ENCODE measurements around the gene TMEM79. TPM values are rescaled to one million over a fixed set of nuclear protein-coding genes. Genes with fewer than 3 reads are reported as not detected.

The TMEM79 gene
- total and polyA plus RNA-seq, 2 experiments from 2014 or later: 1.8 to 3.8 TPM

DNA sequence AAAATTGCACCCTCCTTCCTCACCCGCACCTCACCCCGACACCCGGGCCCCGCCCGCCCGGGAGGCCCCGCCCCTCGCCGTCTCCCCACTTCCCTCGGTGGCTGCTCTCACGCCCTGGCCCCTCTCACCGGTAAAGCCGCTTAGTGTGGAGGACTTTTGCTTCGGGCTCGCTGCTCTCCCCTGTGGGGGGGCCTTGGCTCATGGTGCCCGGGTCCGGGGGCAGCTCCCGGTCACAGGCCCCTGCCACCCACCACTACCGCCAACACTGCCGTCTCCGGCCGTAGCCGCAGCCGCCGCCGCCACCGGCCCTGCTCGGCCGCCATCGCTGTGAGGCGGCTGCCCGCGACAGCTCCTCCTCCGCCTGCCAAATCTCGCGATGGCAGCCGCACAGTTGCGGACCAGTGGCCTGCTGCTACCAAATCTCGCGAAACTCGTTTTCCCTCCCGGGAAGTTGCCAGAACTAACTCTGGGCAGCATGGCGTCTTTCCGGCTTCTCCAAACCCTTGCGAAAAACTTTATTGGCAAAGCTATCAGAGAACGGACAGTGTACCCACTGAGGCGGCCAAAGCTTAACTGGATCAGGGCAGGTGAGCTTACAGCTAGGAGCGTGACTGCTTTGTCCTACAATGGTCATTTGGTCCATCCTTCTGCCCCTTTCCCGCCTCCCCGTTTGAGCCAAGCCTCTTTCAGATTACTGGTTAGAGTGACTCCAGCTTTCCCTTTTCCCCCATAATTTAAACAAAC lies 1.5 kb upstream of the TMEM79 start, which contains the start of gene SMG5:
Gene SMG5, minus strand, starts transcription at position 347 of the 744 bp plus-strand sequence. Its CDS starts 145 bp downstream, at position 202.
- in situ Hi-C loops (cut with MboI): no loop called here
- DNase-seq: peak; percentile 99
- Histone ChIP-seq H3F3A (ENCODE audit: insufficient read depth) (peaks cover 30% of the 10 kb centered on the region), H3K4me2 (ENCODE audit: unreplicated experiment) (peak within 1 kb of the TSS; percentile 89), H3K36me3 (ENCODE audit: low read depth) (peaks cover 4% of the 10 kb centered on the region; the same call in 1 of the 2 replicates), H3K9me2 (ENCODE audit: insufficient read depth) (no peaks in the 10 kb centered on the region), H2AFZ (peak within 1 kb of the TSS; percentile 88), H3K4me1 (ENCODE audit: insufficient read depth) (peaks cover 32% of the 10 kb centered on the region), H4K20me1 (ENCODE audit: insufficient read depth) (peaks cover 4% of the 10 kb centered on the region; the same call in 1 of the 2 replicates), H3K27ac (peak within 1 kb of the TSS; percentile 80), H3K27me3 (replicated peaks; ENCODE audit: insufficient read depth) (no peaks in the 10 kb centered on the region), H3K4me3 (peak within 1 kb of the TSS; percentile 94), H3K9me3 (ENCODE audit: low read depth) (no peaks in the 10 kb centered on the region), H3K79me2 (ENCODE audit: insufficient read depth) (peaks cover 57% of the 10 kb centered on the region), H3K9ac (peak within 1 kb of the TSS; percentile 93)
- TF ChIP-seq EZH2phosphoT487 (IDR thresholded peaks at IDR 0.05; ENCODE audit: insufficient read depth, low read depth) (no peak), EZH2 (IDR thresholded peaks at IDR 0.05; ENCODE audit: insufficient read depth, poor library complexity, severe bottlenecking) (no peak)
- 1% methylated on average over 49 to 50 of the region's 50 CpGs for WGBS, 2 experiments (ENCODE audit: low coverage in 1 of 2, low lambda C conversion rate in 2 of 2, missing lambda C conversion rate in 2 of 2)

GRCh38 chr1:156283521-156283920 lies 604 bp upstream of the TMEM79 start:
- peak overlapping the region; percentile 80 for H3K27ac ChIP-seq
- peaks cover 1% of the 10 kb centered on the region; the same call in 1 of the 2 replicates for H3K36me3 ChIP-seq (ENCODE audit: low read depth)
- peak overlapping the region; percentile 93 for H3K9ac ChIP-seq
- no peak for TF ChIP-seq EZH2phosphoT487 (IDR thresholded peaks at IDR 0.05; ENCODE audit: insufficient read depth, low read depth)
- TF ChIP-seq EZH2 (IDR thresholded peaks at IDR 0.05; ENCODE audit: insufficient read depth, poor library complexity, severe bottlenecking): no peak
- H3F3A ChIP-seq (ENCODE audit: insufficient read depth): peaks cover 30% of the 10 kb centered on the region
- peak overlapping the region; percentile 94 for H3K4me3 ChIP-seq
- H3K4me1 ChIP-seq (ENCODE audit: insufficient read depth): peaks cover 32% of the 10 kb centered on the region
- peaks cover 4% of the 10 kb centered on the region; the same call in 1 of the 2 replicates for H4K20me1 ChIP-seq (ENCODE audit: insufficient read depth)
- no peaks in the 10 kb centered on the region for H3K9me2 ChIP-seq (ENCODE audit: insufficient read depth)
- no peaks in the 10 kb centered on the region for H3K27me3 ChIP-seq (replicated peaks; ENCODE audit: insufficient read depth)
- WGBS, 2 experiments (ENCODE audit: low coverage in 1 of 2, low lambda C conversion rate in 2 of 2, missing lambda C conversion rate in 2 of 2): 51 to 71% methylated on average over 1 of the region's 1 CpG
- no peak for DNase-seq
- in situ Hi-C loops (cut with MboI): no loop called here
- peaks cover 51% of the 10 kb centered on the region for H3K79me2 ChIP-seq (ENCODE audit: insufficient read depth)
- peak overlapping the region; percentile 89 for H3K4me2 ChIP-seq (ENCODE audit: unreplicated experiment)
- H3K9me3 ChIP-seq (ENCODE audit: low read depth): no peaks in the 10 kb centered on the region
- H2AFZ ChIP-seq: peak overlapping the region; percentile 88

DNA sequence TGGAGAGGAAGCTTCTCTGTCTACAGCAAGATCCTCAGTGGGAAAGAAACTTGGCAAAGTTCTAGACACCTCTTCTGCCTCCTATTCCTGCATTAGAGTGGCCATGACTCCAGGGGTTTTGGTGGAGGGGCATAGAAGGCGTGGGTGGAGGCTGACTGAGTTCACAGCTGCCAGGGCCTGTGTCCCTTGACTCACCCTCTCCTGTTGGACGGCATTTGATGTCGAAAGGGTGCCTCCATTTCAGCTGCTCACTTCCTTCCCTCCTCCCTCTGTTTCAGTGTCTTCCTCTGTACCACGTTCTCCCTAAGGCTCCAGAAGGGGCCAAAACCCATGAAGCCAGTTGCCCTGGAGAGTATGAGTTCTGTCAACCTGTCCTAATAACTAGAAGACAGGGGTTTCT lies 632 bp downstream of the TMEM79 start:
- no peaks in the 10 kb centered on the region for H3K27me3 ChIP-seq (replicated peaks; ENCODE audit: insufficient read depth)
- whole genome bisulfite sequencing, 2 experiments (ENCODE audit: low coverage in 1 of 2, low lambda C conversion rate in 2 of 2, missing lambda C conversion rate in 2 of 2): 19 to 27% methylated on average over 4 of the region's 4 CpGs
- H3K9ac ChIP-seq: no peak overlapping the region
- no peaks in the 10 kb centered on the region for H3K9me3 ChIP-seq (ENCODE audit: low read depth)
- H3K36me3 ChIP-seq (ENCODE audit: low read depth): peaks cover 7% of the 10 kb centered on the region; the same call in 1 of the 2 replicates
- H3F3A ChIP-seq (ENCODE audit: insufficient read depth): peaks cover 30% of the 10 kb centered on the region
- H3K4me1 ChIP-seq (ENCODE audit: insufficient read depth): peaks cover 32% of the 10 kb centered on the region
- H3K4me3 ChIP-seq: no peak overlapping the region
- DNase-seq: peak; percentile 74
- peaks cover 4% of the 10 kb centered on the region; the same call in 1 of the 2 replicates for H4K20me1 ChIP-seq (ENCODE audit: insufficient read depth)
- peak overlapping the region; percentile 23 for H3K4me2 ChIP-seq (ENCODE audit: unreplicated experiment)
- peaks cover 51% of the 10 kb centered on the region for H3K79me2 ChIP-seq (ENCODE audit: insufficient read depth)
- peak overlapping the region; percentile 61 for H3K27ac ChIP-seq
- no peak for TF ChIP-seq EZH2 (IDR thresholded peaks at IDR 0.05; ENCODE audit: insufficient read depth, poor library complexity, severe bottlenecking)
- no peaks in the 10 kb centered on the region for H3K9me2 ChIP-seq (ENCODE audit: insufficient read depth)
- in situ Hi-C loops (cut with MboI): no loop called here
- H2AFZ ChIP-seq: peak overlapping the region; percentile 37; the same call in 1 of the 2 replicates

DNA sequence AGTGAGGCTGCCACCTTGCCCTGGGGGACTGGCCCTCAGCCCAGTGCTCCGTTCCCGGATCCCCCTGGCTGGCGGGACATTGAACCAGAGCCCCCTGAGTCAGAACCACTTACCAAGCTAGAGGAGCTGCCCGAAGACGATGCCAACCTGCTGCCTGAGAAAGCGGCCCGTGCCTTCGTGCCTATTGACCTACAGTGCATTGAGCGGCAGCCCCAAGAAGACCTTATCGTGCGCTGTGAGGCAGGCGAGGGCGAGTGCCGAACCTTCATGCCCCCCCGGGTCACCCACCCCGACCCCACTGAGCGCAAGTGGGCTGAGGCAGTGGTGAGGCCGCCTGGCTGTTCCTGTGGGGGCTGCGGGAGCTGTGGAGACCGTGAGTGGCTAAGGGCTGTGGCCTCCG lies 1.3 kb downstream of the TMEM79 start:
- Histone ChIP-seq H3K27ac (peak overlapping the region; percentile 61), H3K79me2 (ENCODE audit: insufficient read depth) (peaks cover 51% of the 10 kb centered on the region), H3K9ac (no peak overlapping the region), H3K9me2 (ENCODE audit: insufficient read depth) (no peaks in the 10 kb centered on the region), H3K36me3 (ENCODE audit: low read depth) (0 out of 2 replicates have a peak, but pooled peaks cover 7% of the 10 kb centered on the region), H3K27me3 (replicated peaks; ENCODE audit: insufficient read depth) (no peaks in the 10 kb centered on the region), H2AFZ (no peak overlapping the region), H3K4me1 (ENCODE audit: insufficient read depth) (peaks cover 32% of the 10 kb centered on the region), H3F3A (ENCODE audit: insufficient read depth) (peaks cover 30% of the 10 kb centered on the region), H4K20me1 (ENCODE audit: insufficient read depth) (peaks cover 4% of the 10 kb centered on the region; the same call in 1 of the 2 replicates), H3K9me3 (ENCODE audit: low read depth) (no peaks in the 10 kb centered on the region), H3K4me2 (ENCODE audit: unreplicated experiment) (peak overlapping the region; percentile 23), H3K4me3 (no peak overlapping the region)
- no peak for TF ChIP-seq EZH2 (IDR thresholded peaks at IDR 0.05; ENCODE audit: insufficient read depth, poor library complexity, severe bottlenecking)
- TF ChIP-seq EZH2phosphoT487 (IDR thresholded peaks at IDR 0.05; ENCODE audit: insufficient read depth, low read depth): no peak
- in situ Hi-C loops (cut with MboI): no loop called here
- 89 to 92% methylated on average over 17 to 18 of the region's 21 CpGs for WGBS, 2 experiments (ENCODE audit: low coverage in 1 of 2, low lambda C conversion rate in 2 of 2, missing lambda C conversion rate in 2 of 2)
- no peak for DNase-seq
